Epidermal melanocyte (primary cell): Measurements from ENCODE around the gene TMEM63A.
"Not testable (repeated sequence)": the region's sequence is repeated elsewhere in the genome, so short reads cannot be mapped to it uniquely, and the experiment has no call there.

ENCODE experiments used
- DNase-seq: peaks from one replicate; pipeline ENCODE4 v3.0.0; 2011; ENCODE audit warnings: low spot score; ENCODE audit not compliant: insufficient read length

The TMEM63A gene

GRCh38 chr1:225806736-225807135 lies 75.4 kb downstream of the TMEM63A start:
- not testable (repeated sequence) for DNase-seq

- no peak for DNase-seq
Observed at GRCh38 chr1:225806249-225806648, 75.9 kb downstream of the TMEM63A start.

GRCh38 chr1:225801146-225801545 lies 81.0 kb downstream of the TMEM63A start:
- DNase-seq, result not testable (repeated sequence)

- not testable (repeated sequence) for DNase-seq
Observed at GRCh38 chr1:225796097-225796496, 86.1 kb downstream of the TMEM63A start.
